Measurements from ENCODE around the gene SUZ12.
"Not testable (repeated sequence)": the region's sequence is repeated elsewhere in the genome, so short reads cannot be mapped to it uniquely, and the experiment has no call there.

The SUZ12 gene

DNA sequence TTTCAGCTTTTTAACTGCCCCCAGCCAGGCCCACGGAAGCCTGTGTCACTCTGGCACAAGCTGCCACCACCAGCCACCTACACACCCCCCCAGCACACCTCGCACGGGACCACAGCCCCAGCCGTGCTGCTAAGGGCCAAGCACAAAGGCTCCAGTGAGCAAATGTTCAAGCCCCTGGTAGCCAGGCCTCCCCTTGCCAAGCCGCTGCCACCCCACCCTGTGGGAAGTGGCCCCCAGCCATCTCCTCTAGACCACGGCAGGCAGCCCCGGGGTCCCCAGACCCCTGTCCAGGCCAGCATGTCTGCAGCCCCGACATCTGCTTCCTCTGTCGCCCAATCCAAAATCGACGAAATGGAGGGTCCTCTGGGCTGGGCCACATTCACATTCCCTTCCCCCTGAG is 105.5 kb downstream of the SUZ12 start:
- DNase-seq, result not testable (repeated sequence)

DNA sequence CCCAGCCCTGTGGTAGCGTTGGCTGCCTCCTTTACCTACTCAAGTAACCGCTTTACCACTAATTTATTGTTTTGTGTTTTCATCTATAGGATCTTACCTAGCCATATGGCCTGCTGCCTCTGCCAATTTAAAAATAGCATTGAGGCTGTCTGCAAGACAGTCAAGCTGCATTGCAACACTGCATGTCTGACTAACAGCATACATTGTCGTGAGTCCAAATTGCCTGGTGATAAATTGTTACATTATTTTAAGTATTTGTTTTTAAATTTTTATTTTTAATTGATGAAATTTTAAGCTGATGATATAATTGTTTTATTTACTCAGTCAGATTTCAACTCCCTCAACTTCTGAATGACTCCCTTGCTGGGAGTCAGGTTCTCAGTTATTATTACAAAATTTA is 108.8 kb downstream of the SUZ12 start:
- not testable (repeated sequence) for DNase-seq

- not testable (repeated sequence) for DNase-seq
Observed at GRCh38 chr17:32047663-32048062, 110.9 kb downstream of the SUZ12 start.

All from activated CD4-positive, CD25-positive, alpha-beta regulatory T cell treated with anti-CD3 and anti-CD28 coated beads, Interleukin-2, amount 50 U/mL, for 72 hours (primary cell).